HG03045 (cell line): Measurements from ENCODE around the gene ISL1.

Source experiments
- ATAC-seq: cut with Tn5 transposase; IDR thresholded peaks from one replicate; pipeline ENCODE4 v1.9.1; 2021; ENCODE audit warnings: mild to moderate bottlenecking, moderate library complexity; ENCODE audit not compliant: unreplicated experiment

ISL1 gene

DNA sequence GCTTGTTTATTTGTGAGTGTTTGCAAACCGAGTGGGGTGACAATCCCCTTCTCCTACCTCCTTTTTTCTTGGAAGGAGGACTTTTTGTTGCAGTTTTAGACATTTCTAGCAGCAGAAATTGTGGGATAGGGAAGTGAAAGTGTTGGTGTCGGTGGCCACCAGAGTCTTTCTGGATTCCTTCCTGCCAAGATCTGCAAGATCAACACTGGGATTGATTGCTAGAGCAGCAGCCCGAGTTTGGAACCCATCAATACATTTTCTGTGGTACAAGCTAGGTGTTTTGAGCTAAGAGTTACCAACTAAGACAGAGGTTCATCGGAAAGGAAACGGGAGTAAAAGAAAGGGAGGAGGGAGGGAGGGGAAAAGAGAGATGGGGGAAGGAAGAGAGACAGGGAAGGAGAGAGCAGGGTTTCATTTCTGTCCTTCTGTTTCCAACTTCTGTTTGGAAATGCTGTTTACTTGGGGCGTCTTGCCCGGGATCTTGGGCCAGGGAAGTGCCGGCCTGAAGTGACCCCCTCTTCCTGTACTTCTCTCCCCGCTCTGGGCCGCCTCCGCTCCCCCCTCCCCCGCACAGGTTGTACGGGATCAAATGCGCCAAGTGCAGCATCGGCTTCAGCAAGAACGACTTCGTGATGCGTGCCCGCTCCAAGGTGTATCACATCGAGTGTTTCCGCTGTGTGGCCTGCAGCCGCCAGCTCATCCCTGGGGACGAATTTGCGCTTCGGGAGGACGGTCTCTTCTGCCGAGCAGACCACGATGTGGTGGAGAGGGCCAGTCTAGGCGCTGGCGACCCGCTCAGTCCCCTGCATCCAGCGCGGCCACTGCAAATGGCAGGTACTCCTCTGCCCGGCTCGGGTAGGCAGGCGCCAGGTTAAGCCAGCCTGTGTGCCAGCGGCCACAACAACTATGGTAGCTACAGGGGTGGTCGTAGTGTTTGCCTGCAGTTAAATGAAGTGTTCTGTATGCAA lies 4.0 kb downstream of the ISL1 start:
- no peak for ATAC-seq

DNA sequence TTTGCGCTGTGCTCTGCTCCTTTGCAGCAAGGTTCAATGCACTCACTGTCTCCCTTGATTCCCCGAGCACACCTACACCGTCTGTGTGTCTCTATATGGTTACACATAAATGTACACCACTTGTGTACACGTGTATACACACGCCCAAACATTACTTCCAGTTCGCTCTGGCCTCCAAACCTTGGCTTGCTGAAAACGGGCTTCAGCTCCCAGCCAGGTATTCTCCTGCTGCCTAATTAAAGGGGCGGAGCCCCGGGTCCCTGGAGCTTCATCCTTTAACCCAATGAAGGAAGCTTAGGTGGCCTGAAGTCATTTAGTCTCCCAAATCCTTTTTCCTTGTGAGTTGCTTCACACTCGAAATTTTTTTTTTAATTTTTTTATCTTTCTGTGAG lies 4.6 kb downstream of the ISL1 start:
- no peak for ATAC-seq

DNA sequence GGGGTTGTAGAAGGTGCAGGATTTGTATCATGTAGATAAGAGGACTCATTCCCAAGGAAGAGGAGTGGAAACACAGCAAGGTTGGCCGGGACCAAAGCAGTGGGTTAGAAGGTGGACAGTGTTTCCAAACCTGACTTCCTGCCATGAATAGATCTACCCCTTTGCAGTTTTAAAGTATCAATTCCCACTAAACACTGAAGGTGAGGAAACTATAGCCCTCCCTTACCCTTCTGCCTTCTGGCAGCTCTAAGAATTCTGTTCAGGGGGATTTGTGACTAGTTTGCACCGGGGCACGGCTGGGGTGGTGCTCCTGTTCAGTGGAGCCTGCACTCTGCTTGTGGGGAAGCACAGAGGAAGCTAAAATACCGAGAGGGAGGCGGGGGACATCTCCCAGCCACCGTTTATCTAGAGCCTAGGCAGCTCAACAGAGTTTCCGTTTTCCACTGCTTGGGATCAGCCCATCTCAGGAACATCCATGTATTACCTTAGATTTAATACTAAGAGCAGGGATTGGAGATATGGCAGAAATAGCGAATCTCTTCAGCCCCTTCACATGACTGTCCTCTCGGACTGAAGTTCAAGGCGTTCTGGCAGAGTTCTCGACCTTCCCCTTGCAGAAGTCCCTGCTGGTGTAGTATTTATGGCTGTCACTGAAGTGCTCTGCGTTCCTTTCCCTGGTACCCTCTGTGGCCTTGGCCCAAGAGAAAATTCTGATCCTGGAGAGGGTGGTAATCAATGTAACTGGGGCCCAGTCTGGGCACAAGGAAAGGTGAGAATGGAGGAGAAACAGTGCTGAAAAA lies 5.4 kb downstream of the ISL1 start:
- no peak for ATAC-seq

DNA sequence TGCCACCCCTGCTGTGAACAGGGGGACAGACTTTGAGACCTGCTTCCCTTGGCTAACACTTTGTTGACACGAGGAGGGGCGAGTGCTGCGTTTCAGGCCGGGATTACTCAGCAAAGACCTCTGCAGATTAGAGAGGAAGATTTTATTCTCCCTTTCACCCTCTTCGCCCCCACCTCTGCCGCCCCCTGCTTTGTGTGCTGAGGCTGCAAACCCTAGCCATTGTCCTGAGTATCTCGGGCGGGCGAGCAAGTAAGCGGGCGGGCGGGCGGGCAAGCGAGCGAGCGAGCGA lies 6.0 kb downstream of the ISL1 start:
- no peak for ATAC-seq

DNA sequence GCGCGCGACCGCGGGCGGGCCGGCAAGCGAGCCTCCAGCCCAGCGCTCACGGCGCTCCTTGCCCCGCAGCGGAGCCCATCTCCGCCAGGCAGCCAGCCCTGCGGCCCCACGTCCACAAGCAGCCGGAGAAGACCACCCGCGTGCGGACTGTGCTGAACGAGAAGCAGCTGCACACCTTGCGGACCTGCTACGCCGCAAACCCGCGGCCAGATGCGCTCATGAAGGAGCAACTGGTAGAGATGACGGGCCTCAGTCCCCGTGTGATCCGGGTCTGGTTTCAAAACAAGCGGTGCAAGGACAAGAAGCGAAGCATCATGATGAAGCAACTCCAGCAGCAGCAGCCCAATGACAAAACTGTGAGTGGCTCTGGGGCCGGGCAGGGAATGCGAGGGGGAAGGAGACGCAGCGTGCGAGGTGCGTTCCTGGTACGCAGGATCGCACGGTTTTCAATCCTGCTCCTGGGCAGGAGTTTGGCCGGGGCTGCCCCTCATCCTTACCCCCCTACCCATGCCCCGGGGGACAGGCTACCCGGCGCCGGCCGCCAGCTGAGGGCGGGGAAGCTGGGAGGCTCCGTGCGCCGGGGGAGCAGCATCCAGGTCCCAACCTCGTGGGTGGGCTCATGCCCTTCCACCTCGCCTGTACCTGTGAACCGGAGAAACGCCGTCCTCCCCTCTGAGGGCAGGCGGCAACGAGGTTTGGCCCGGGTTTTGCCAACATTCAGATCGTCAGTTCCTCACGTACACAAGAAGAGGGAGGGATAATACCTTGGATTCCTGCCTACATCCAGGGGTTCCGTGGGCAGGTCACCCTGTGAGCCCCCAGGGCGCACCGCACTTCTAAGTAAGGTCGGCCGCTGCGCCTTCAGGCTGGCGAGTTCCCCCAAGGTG lies 6.6 kb downstream of the ISL1 start:
- no peak for ATAC-seq

DNA sequence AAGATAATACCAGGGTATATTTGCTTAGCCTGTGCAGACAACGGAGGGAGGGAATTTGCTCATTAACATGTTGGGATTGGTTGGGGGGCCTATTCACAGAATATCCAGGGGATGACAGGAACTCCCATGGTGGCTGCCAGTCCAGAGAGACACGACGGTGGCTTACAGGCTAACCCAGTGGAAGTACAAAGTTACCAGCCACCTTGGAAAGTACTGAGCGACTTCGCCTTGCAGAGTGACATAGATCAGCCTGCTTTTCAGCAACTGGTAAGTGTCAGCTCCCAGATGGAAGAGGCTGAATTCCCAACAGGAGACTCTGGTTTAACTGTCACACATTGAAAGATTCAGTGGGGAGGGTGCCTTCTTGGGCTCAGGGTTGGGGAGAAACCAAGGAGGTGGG lies 7.9 kb downstream of the ISL1 start:
- ATAC-seq: no peak

DNA sequence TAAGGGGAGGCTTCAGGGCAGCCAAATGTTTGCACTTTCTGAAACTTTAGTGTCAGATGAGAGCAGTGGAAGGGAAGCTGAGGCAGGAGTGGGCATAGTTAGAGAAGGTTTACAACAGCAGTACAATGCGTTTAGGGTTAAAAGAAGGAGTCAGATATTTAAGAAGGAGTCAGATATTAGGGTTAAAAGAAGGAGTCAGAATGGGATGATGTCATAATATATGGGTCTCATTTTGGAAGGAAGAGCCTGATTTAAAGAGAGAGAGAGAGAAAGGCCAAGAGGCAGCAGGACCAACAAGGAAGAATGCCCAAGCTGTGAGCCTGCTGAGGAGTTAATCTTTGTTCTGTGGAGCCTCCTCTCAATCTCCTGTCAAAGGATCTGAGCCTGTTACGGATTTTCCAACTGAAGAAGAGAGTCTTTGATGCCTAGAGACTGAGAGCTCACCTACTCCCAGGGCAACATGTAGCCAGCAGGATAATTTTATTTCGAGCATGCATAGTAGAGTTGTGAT lies 9.5 kb downstream of the ISL1 start:
- ATAC-seq: no peak

DNA sequence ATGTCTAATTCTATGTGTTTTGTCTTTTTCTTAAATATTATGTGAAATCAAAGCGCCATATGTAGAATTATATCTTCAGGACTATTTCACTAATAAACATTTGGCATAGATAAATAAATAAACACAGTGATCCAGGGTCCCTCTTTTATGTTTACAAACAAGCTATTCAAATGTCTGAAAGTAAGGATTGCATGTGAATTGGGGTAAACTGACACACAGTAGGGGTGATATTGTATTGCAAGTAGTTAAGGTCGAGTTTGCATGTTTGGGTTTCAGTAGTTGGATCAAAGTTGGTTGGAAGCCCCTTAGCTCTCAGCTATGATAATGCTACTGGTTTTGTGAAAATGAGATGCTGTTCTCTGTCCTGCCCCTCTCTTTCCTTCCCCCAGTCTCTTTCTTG lies 11.4 kb downstream of the ISL1 start:
- no peak for ATAC-seq

DNA sequence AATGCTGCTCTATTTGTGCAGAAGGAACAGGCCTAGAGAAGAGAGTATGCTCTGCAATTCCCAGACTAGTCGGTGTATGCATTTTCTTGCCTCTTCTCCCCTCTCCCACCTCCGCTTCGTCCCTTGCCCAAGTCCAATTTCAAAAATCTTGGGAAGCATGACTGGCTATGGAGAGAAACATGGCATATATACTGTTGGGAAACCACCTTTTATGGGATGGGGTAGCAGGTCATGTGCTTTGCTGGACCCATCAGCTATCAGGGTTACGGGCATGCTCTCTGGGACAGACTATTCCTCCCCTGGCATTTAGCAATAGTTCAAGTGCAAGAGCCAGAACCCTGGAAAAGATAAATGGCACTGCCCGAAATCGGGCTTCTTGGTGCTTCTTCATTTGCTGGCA lies 12.0 kb downstream of the ISL1 start:
- ATAC-seq: no peak

DNA sequence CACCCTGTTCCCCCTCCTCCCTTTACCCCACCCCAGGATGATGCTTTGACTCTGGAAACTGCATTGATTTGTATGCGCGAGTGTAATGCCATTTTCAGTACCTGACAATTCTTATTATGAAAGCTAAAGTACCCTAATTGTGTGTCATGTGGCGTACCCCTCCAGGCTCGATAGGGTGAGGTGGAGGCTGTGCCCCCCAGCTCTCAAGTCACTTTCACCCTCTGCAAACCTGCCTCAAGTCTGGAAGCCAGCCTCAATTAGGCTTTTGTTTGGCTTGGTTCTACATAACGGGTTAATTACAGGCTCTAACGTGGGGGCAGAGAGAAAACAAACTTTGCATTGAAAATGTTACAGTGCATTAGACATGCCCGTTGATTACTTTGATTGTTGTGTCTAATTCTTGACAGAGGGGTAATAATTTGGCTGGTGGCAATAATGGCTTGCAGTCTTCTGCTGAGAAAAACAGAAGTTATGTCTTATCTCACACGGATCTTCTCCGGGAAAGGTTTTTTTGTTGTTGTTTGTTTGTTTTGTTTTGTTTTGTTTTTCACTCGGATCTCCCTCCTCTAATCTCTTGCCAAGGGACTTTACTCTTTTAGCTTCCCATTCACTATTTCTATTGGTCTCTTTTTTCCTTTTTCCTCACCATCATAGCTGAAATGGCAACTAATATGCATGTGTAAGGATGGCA lies 12.6 kb downstream of the ISL1 start:
- ATAC-seq: no peak

DNA sequence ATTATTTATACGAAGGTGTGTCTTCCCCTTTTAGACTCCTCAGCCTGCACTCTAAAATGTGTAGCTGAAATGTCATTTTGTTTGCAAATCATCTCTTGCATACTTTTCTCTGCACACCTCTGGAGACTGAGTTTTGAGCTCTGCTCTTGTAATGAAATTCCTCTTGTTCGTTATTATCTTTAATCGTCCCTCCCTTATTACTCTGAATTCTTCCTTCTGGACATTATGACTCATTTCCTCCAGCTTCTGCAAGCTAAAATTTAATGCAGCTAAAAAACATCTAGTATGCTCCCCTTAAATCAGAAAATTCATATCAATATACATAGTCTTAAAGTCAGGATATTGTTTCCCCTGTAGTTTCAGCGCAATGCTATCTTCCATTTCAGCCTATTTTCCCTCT lies 13.5 kb downstream of the ISL1 start:
- no peak for ATAC-seq

DNA sequence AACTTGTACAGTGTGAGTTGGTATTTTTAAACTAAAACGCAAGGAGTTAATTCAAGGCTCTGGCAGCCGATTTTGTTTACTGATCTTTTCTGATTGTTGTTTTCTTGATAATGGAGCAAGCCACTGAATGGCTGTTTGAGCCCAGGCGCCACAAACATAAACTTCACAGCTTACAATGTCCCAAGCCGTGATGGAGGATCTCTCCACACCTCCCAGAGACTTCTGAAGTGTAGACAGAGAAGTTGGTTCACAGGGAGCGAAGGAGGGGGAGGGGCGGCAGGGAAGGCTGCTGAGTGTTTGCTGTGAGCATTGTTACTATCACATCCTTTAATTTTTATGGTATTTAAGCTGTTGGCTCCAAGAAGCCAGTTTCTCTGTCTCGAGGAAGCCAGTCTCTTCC lies 14.7 kb downstream of the ISL1 start:
- no peak for ATAC-seq

DNA sequence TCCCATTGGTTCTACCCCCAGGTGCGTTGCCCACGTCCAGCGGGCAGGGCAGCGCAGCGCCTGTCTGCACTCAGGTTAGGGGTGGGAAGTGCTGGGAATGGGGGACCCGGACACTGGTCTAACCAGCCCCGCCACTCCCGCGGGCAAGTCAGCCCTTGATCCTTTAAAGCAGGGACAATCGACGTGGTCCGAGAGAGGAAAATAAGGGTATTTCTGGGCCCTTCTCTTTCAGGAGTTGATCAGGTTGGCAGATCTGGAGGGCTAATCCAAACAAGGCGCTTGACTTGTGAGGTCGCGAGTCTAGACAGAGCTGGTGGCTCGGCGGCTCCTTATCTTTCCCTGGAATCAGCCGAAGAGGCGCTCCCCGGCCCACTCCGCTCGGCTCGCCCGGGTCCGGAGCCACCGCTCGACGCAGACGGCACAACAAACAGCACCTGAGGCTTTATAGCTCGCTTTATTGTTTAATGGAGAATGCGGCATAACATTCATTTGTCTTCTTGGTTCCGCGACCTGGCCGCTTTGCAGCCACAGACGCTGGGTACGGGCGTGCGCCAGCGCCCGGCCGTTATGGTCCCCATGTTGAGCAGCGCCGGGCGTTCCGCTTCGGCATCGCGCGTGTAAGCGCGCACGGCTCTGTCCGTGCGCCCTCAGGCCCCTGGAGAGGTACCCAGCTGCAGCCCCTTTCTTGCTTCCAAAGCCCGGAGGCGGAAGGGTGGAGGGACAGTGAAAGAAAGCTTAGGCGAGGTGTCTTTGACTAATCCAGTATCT lies 15.8 kb downstream of the ISL1 start:
- no peak for ATAC-seq

DNA sequence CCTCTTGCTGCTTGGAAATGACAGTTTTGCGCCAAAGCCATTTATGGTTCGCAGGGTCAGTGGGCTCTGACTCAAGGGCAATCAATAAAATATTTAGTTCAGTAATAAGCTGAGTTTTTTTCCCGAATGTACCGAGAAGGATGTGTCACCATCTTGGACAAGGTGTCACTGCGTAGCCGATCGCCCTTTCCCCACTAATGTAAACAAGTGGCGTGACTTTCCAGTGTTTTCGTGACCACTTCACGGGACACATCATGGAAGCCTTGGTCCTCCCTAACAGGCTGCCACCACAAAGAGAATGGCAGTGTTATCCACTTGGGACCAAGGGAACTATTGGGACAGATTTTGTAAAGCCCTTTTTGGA lies 16.4 kb downstream of the ISL1 start:
- no peak for ATAC-seq

DNA sequence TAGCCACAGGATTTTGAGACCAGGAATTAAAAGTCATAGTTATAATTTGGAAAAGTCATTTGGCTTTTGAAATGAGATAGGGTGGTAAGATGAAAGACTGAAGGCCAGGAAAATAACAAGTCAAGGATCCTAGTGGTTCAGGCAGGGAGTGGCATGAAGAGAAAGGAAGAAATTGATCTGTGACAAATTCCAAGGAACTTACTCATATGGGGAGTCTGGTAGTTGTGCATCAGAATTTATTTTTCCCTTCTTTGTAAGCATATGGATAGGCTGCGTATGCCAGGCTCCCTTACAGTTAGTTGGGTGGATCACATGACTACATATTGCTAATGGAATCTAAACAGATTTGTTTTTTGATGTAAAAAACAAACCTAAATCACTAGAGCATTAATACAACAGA lies 21.0 kb downstream of the ISL1 start:
- no peak for ATAC-seq

DNA sequence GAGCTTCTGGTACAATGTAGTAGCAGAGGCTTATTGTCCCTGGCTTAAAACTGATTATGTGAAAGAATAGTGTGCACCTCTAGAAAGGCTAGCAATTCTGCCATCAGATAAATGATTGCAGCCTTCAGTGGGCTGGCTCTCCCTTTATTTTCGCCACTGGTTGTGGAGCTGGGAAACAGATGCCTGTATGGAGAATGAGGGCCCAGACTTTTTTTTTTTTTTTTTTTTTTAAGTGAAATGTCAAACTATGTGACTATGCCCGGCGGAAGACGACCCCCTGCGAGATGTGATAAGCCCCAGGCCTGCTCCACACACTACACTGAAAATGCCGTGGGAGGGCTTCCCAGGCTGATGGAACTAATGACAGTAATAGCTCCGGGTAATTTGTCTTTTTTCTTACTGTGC lies 28.7 kb downstream of the ISL1 start:
- no peak for ATAC-seq

DNA sequence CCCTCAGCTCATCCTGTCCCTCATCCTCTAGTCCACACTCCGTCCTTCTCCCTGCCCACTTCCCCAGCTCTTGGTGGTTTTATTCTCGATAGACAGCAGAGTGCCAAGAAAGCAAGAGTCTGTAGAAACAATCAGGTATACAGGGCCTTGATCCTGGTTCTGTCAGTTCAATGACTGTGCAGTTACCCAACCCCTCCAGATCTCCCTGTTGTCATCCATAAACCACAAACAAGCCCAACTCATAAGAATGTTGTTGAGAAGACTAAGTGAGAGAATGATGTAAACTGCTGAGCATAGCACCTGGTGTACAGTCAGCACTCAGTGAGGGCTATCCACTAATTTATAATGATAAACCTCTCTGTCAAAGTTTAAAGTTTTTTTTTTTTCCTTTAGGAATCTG lies 31.3 kb downstream of the ISL1 start:
- ATAC-seq: no peak

DNA sequence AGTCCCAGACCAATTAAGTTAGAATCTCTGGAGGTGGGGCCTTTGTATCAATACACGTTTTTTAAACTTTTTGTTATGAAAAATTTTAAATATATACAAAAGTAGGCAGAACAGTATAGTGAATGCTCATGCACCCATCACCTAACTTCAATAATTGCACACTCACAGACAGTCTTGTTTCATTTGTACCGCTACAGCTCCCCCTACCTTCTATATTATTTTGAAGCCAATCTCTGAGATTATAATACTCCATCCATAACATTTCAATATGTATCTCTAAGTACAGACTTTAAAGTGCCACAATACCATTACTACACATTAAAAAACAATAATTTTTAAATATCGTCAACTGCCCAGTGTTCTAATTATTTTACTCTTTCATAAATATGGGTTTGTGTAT lies 32.9 kb downstream of the ISL1 start:
- no peak for ATAC-seq

DNA sequence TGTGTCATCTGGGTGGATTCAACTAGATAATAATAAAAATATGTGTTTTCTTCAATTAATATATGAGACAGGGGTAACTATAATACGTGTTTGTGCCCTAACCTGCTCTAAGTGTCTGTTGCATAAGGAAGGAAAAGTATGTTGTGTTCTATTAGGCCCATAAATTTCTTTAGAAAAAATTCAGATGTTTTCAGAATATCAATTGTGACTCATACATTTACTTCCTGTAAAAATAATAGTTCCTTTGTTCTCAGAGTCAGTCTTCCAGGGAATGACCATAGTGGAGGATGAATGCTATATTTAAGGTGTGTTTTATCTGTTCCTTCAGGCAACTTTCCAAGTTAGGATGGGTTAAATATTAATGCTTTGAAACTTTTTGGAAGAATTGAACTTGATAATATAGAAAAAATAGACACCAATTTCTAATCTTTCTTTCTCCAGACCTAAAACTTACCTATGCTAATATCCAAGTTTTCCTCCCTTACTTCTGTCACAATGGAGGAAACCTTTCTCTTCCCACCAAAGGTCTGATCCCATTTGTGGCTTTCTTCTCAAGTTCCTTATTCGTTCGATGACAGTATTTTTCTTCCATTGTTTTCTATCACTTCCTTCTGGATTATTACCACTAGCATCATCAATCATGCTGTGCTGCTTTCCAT lies 49.9 kb downstream of the ISL1 start:
- ATAC-seq: no peak
